MM.1S (cell line): ENCODE measurements around the gene USP5.

ENCODE experiments used
- EZH2 ChIP-seq: fragments of 300-600 bp; sonication (generic); optimal IDR thresholded peaks from 2 replicates; pipeline ENCODE3; 2017; ENCODE audit warnings: low read depth, mild to moderate bottlenecking, antibody characterized with exemption, low read length, mixed read lengths
- TF ChIP-seq, protein P1 (sequence below): fragments of 300-600 bp; sonication (generic); IDR thresholded peaks from 2 replicates; pipeline ENCODE4 v1.5.1; 2016; ENCODE audit warnings: antibody characterized with exemption, low read length, mixed read lengths

DNA sequence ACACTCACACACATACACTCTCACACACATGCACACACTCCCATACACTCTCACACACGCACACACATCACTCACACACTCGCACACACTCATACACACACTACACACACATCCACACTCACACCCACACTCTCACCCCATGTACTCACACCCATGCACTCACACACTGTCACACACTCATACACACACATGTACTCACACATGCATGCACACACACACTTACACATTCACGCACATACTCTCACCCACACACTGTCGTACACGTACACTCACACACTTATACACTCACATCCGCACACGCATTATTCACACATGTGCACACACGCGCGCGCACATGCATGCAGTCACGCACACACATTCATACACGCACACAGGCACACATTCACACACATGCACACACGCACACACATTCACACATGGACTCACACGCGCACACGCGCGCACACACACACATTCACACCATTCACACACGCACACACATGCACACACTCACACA lies 34.2 kb upstream of the USP5 start:
- TF ChIP-seq, protein P1, sequence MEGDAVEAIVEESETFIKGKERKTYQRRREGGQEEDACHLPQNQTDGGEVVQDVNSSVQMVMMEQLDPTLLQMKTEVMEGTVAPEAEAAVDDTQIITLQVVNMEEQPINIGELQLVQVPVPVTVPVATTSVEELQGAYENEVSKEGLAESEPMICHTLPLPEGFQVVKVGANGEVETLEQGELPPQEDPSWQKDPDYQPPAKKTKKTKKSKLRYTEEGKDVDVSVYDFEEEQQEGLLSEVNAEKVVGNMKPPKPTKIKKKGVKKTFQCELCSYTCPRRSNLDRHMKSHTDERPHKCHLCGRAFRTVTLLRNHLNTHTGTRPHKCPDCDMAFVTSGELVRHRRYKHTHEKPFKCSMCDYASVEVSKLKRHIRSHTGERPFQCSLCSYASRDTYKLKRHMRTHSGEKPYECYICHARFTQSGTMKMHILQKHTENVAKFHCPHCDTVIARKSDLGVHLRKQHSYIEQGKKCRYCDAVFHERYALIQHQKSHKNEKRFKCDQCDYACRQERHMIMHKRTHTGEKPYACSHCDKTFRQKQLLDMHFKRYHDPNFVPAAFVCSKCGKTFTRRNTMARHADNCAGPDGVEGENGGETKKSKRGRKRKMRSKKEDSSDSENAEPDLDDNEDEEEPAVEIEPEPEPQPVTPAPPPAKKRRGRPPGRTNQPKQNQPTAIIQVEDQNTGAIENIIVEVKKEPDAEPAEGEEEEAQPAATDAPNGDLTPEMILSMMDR, result no peak
- TF ChIP-seq EZH2, result no peak
